Measurements from ENCODE around the gene BCKDHB.

BCKDHB gene

GRCh38 chr6:80245043-80245442 lies 138.6 kb downstream of the BCKDHB start:
- DNase-seq (ENCODE audit: extremely low read depth, low read depth): no peak
- H3K4me3 ChIP-seq (replicated peaks; ENCODE audit: low read depth, low read length): no peak overlapping the region
- TF ChIP-seq CTCF (IDR thresholded peaks at IDR 0.05; ENCODE audit: low read depth, low read length, missing control alignments): no peak

GRCh38 chr6:80249897-80250296 lies 143.4 kb downstream of the BCKDHB start:
- no peak for DNase-seq (ENCODE audit: extremely low read depth, low read depth)
- no peak overlapping the region for H3K4me3 ChIP-seq (replicated peaks; ENCODE audit: low read depth, low read length)
- no peak for TF ChIP-seq CTCF (IDR thresholded peaks at IDR 0.05; ENCODE audit: low read depth, low read length, missing control alignments)

GRCh38 chr6:80250391-80250997 lies 144.0 kb downstream of the BCKDHB start:
- DNase-seq (ENCODE audit: extremely low read depth, low read depth): no peak
- H3K4me3 ChIP-seq (replicated peaks; ENCODE audit: low read depth, low read length): no peak overlapping the region
- no peak for TF ChIP-seq CTCF (IDR thresholded peaks at IDR 0.05; ENCODE audit: low read depth, low read length, missing control alignments)

GRCh38 chr6:80251321-80251720 lies 144.8 kb downstream of the BCKDHB start:
- no peak overlapping the region for H3K4me3 ChIP-seq (replicated peaks; ENCODE audit: low read depth, low read length)
- DNase-seq (ENCODE audit: extremely low read depth, low read depth): no peak

GRCh38 chr6:80254716-80255115 lies 148.2 kb downstream of the BCKDHB start:
- no peak for TF ChIP-seq CTCF (IDR thresholded peaks at IDR 0.05; ENCODE audit: low read depth, low read length, missing control alignments)
- no peak for DNase-seq (ENCODE audit: extremely low read depth, low read depth)

More at GRCh38 chr6:80251321-80251720, 144.8 kb downstream of the BCKDHB start:
- no peak for TF ChIP-seq CTCF (IDR thresholded peaks at IDR 0.05; ENCODE audit: low read depth, low read length, missing control alignments)

GRCh38 chr6:80256691-80257090 lies 150.2 kb downstream of the BCKDHB start:
- no peak overlapping the region for H3K4me3 ChIP-seq (replicated peaks; ENCODE audit: low read depth, low read length)
- no peak for TF ChIP-seq CTCF (IDR thresholded peaks at IDR 0.05; ENCODE audit: low read depth, low read length, missing control alignments)
- DNase-seq (ENCODE audit: extremely low read depth, low read depth): no peak

More at GRCh38 chr6:80254716-80255115, 148.2 kb downstream of the BCKDHB start:
- H3K4me3 ChIP-seq (replicated peaks; ENCODE audit: low read depth, low read length): no peak overlapping the region

GRCh38 chr6:80259118-80259517 lies 152.6 kb downstream of the BCKDHB start:
- no peak for TF ChIP-seq CTCF (IDR thresholded peaks at IDR 0.05; ENCODE audit: low read depth, low read length, missing control alignments)
- no peak for DNase-seq (ENCODE audit: extremely low read depth, low read depth)
- no peak overlapping the region for H3K4me3 ChIP-seq (replicated peaks; ENCODE audit: low read depth, low read length)
